Measurements from ENCODE around the gene BHLHA15. TPM values are rescaled to one million over a fixed set of nuclear protein-coding genes. Genes with fewer than 3 reads are reported as not detected.

Gene BHLHA15
- total RNA-seq, 1 donor from 2014 or later = 0.35 TPM

DNA sequence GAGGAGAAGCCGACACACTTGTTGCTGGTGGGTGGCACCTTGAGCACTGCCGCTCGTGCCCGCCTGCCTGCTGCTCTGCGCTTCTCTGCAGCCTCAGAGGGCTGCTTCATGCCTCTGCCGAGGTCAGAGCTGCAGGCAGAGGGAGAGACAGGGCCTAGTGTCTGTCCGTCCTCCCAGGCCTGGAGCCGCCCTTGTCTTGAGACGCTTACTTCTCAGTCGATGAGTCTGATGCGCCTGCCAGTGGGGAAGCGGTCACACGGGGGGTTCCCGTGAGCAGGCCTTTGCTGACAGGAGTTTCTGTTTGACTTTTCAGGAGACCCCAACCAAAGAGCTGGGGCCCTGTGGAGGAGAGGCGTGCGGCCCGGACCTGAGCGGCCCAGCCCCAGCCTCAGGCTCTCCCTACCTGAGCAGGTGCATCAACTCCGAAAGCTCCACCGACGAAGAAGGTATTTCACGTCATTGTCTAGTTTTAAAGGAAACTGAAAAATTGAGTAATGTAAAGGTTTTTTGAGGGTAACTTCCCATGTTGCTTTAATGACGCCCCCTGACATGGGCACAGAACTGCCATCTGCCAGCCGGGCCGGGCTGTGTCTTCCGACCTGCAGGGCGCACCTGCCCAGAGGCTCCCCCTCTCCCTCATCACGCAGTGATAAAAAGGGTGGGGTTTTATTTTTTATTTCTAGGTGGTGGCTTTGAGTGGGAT lies 7.8 kb upstream of the BHLHA15 start:
- H3K27me3 Mint-ChIP-seq = peaks cover 3% of the 10 kb centered on the region
- peaks cover 57% of the 10 kb centered on the region for H3K4me1 Mint-ChIP-seq
- H3K4me3 Mint-ChIP-seq = peak overlapping the region; percentile 80
- H3K27ac Mint-ChIP-seq = peak overlapping the region; percentile 86
- H3K9me3 Mint-ChIP-seq = no peaks in the 10 kb centered on the region
- DNase-seq (peak; percentile 55), ATAC-seq (ENCODE audit: low read depth) (peak; percentile 45)
- intact Hi-C loops (cut with micrococcal nuclease) = loop anchor here (1.0 to 10.0 kb wide), 6 partner anchors 8 to 1883 kb away; partner anchors contain the start of genes BHLHA15 and TMEM130
- POLR2A ChIA-PET = interaction anchor here (0.6 to 3.1 kb wide), 8 partner anchors 32 to 1086 kb away, joined by 4 to 20 read pairs (median 7); partner anchors contain the start of genes BAIAP2L1, BRI3 and SDHAF3
- TF ChIP-seq, protein P1, sequence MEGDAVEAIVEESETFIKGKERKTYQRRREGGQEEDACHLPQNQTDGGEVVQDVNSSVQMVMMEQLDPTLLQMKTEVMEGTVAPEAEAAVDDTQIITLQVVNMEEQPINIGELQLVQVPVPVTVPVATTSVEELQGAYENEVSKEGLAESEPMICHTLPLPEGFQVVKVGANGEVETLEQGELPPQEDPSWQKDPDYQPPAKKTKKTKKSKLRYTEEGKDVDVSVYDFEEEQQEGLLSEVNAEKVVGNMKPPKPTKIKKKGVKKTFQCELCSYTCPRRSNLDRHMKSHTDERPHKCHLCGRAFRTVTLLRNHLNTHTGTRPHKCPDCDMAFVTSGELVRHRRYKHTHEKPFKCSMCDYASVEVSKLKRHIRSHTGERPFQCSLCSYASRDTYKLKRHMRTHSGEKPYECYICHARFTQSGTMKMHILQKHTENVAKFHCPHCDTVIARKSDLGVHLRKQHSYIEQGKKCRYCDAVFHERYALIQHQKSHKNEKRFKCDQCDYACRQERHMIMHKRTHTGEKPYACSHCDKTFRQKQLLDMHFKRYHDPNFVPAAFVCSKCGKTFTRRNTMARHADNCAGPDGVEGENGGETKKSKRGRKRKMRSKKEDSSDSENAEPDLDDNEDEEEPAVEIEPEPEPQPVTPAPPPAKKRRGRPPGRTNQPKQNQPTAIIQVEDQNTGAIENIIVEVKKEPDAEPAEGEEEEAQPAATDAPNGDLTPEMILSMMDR (IDR thresholded peaks at IDR 0.05) = no peak
- CTCF ChIA-PET = interaction anchor here (1.2 to 2.7 kb wide), 4 partner anchors 35 to 42 kb away, joined by 3 to 17 read pairs (median 3); no protein-coding TSS in a partner anchor
- peaks cover 30% of the 10 kb centered on the region for H3K36me3 Mint-ChIP-seq (ENCODE audit: low read depth)

DNA sequence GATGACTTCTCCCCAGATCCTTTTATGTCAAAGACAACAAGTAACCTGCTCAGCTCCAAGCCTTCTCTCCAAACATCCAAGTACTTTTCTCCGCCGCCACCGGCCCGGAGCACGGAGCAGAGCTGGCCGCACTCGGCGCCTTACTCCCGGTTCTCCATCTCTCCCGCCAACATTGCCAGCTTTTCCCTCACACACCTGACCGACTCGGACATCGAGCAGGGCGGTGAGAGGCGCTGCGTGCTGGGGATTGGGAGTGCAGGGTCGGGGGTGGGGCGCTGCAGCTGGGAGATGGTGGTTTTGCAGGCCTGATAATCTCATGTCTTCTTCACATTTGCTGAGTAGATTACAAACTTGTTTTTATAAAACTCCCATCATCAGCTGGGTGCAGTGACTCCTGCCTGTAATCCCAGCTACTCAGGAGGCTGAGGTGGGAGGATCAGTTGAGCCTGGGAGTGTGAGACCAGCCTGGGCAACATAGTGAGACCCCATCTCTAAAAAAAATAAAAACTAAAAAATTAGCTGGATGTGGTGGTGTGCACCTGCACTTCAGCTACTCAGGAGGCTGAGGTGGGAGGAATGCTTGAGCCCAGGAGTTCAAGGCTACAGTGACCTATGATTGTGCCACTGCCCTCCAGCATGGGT lies 7.2 kb upstream of the BHLHA15 start:
- H3K27ac Mint-ChIP-seq = no peak overlapping the region
- DNase-seq (no peak), ATAC-seq (ENCODE audit: low read depth) (no peak)
- peaks cover 3% of the 10 kb centered on the region for H3K27me3 Mint-ChIP-seq
- intact Hi-C loops (cut with micrococcal nuclease) = loop anchor here (1.0 to 10.0 kb wide), 6 partner anchors 7 to 1883 kb away; partner anchors contain the start of genes BHLHA15 and TMEM130
- POLR2A ChIA-PET = interaction anchor here (0.5 to 3.1 kb wide), 4 partner anchors 36 to 668 kb away, joined by 7 to 20 read pairs (median 8); no protein-coding TSS in a partner anchor
- H3K4me3 Mint-ChIP-seq = no peak overlapping the region
- CTCF ChIA-PET = interaction anchor here (1.2 to 2.7 kb wide), 3 partner anchors 35 to 42 kb away, joined by 3 to 17 read pairs (median 3); no protein-coding TSS in a partner anchor
- TF ChIP-seq, protein P1 (IDR thresholded peaks at IDR 0.05) = no peak
- H3K4me1 Mint-ChIP-seq = peaks cover 55% of the 10 kb centered on the region
- no peaks in the 10 kb centered on the region for H3K9me3 Mint-ChIP-seq
- H3K36me3 Mint-ChIP-seq (ENCODE audit: low read depth) = peaks cover 30% of the 10 kb centered on the region

DNA sequence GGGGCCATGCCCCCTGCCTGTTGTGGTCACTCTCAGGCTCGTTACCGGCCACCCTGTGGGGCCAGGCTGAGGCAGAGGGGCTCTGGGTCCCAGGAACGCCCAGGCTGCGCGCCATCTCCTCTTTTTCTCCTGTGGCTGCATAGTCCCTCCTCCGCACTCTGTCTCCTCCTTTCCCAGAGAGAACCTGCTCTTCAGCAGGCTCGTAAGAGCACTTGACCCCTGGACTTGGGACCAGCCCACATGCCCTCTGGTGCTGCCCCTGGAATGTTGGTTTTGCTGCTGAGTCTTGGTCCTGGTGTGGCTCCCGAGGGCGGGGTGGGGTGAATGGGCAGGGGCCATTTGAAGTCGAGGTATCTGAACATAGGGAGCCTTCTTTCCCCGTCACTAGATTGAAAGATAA lies 6.6 kb upstream of the BHLHA15 start:
- H3K4me3 Mint-ChIP-seq = no peak overlapping the region

DNA sequence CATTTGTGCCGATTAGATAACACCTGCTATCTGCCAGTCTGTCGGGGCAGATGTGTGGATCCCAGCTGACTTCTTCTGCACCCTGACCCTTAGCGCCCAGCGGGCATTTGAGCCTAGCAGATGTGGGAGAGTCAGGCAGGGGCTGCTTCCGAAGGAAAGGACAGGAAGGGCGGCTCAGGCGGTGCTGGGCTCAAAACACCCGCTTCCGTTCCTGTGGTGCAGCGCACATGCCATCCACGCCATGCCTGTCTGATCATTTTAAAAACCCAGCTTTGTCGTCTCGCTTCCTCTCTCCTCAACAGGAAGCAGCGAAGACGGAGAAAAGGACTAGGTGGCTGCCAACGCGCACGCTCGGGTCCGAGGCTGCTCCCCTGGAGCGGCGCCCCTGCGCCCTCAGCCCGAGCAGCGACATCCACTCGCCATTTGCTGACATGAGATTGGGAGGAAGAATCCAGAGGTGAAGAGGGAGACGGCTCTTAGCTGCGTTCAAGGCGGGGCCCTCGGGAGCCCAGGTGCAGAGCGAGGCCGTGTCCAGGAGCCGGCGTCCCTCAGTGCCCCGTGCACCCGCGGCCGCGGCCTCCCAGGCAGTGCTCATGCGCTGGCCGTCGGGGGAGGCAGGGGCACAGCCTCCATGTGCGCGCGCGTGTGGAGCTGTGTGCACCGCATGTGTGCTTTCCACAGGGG lies 5.9 kb upstream of the BHLHA15 start:
- no peaks in the 10 kb centered on the region for H3K9me3 Mint-ChIP-seq
- no peak overlapping the region for H3K27ac Mint-ChIP-seq
- POLR2A ChIA-PET = no interaction called here
- peaks cover 3% of the 10 kb centered on the region for H3K27me3 Mint-ChIP-seq
- CTCF ChIA-PET = no interaction called here
- ATAC-seq (ENCODE audit: low read depth) (no peak), DNase-seq (no peak)
- TF ChIP-seq, protein P1 (IDR thresholded peaks at IDR 0.05) = no peak
- H3K4me1 Mint-ChIP-seq = peaks cover 43% of the 10 kb centered on the region
- H3K36me3 Mint-ChIP-seq (ENCODE audit: low read depth) = peaks cover 30% of the 10 kb centered on the region
- intact Hi-C loops (cut with micrococcal nuclease) = loop anchor here (10.0 kb wide), 1 partner anchor 599 kb away; no protein-coding TSS in a partner anchor
- no peak overlapping the region for H3K4me3 Mint-ChIP-seq

More for the DNA sequence above, 6.6 kb upstream of the BHLHA15 start:
- Mint-ChIP-seq H3K27me3 (peaks cover 3% of the 10 kb centered on the region), H3K4me1 (peaks cover 49% of the 10 kb centered on the region), H3K9me3 (no peaks in the 10 kb centered on the region), H3K36me3 (ENCODE audit: low read depth) (peaks cover 30% of the 10 kb centered on the region), H3K27ac (no peak overlapping the region)
- intact Hi-C loops (cut with micrococcal nuclease) = loop anchor here (10.0 kb wide), 1 partner anchor 600 kb away; no protein-coding TSS in a partner anchor
- TF ChIP-seq, protein P1 (IDR thresholded peaks at IDR 0.05) = no peak
- CTCF ChIA-PET = no interaction called here
- POLR2A ChIA-PET = interaction anchor here (0.5 kb wide), 1 partner anchor 598 kb away, joined by 7 read pairs; no protein-coding TSS in a partner anchor
- ATAC-seq (ENCODE audit: low read depth) (no peak), DNase-seq (no peak)
